ENCODE results near the gene IL1RL2. TPM values are rescaled to one million over a fixed set of nuclear protein-coding genes. Genes with fewer than 3 reads are reported as not detected.

Gene IL1RL2
- total and polyA plus RNA-seq, 2 of the 8 experiments (the other 6 are each of a cell fraction or from before 2014, with no cell fraction given): not detected

DNA sequence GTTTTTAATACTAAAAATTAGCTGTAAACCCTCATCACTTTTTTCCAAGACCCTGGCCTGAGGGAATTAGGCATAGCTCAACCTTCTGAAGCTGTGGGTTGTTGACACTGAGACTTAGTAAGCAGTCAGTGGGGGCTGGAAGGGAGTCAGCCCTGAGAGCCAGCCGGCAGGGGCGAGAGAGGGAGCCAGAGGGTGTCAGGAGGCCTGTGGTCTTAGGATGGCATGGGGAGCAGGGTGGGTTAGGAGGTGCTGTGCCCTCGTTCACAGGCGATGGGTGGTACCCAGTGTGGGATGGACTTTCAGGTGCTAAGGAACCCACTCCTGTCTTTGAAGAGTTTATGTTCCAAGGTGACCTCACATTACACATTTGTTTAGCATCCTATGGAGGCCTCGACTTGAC, 49.3 kb downstream of the IL1RL2 start:
- CTCF ChIA-PET (ENCODE audit: partially characterized antibody): interaction anchor here (0.7 to 2.4 kb wide), 15 partner anchors 15 to 357 kb away, joined by 3 to 16 read pairs (median 3); no protein-coding TSS in a partner anchor

More for the DNA sequence above, 49.3 kb downstream of the IL1RL2 start:
- Histone ChIP-seq H4K5ac (ENCODE audit: insufficient read length, low read depth, low read length) (no peak overlapping the region), H4K91ac (replicated peaks; ENCODE audit: insufficient read length, low read length) (no peak overlapping the region), H3K79me2 (ENCODE audit: control insufficient read depth in 1 of 2, insufficient read depth in 2 of 2, low read length in 2 of 2) (no peaks in the 10 kb centered on the region), H3K9me3 (ENCODE audit: insufficient read depth in 2 of 2, low read depth in 1 of 2, low read length in 1 of 2) (no peaks in the 10 kb centered on the region), H2BK12ac (ENCODE audit: low read depth, low read length) (no peak overlapping the region), H3K9ac (replicated peaks in 1 of 4; ENCODE audit: extremely low read depth in 1 of 4, low read depth in 3 of 4, low read length in 3 of 4) (no peak overlapping the region), H2AK5ac (ENCODE audit: low read depth, low read length) (no peak overlapping the region), H4K20me1 (replicated peaks in 1 of 2; ENCODE audit: control insufficient read depth in 1 of 2, insufficient read depth in 2 of 2, low read length in 2 of 2) (no peaks in the 10 kb centered on the region), H3K27me3 (replicated peaks in 1 of 4; ENCODE audit: control insufficient read depth in 3 of 4, extremely low read depth in 1 of 4, insufficient read depth in 3 of 4, low read length in 3 of 4) (no peaks in the 10 kb centered on the region), H3K23me2 (ENCODE audit: low read depth, low read length) (no peaks in the 10 kb centered on the region), H3K27ac (ENCODE audit: low read depth, low read length) (no peak overlapping the region), H3K4me3 (ENCODE audit: extremely low read depth in 1 of 4, insufficient read depth in 2 of 4, low read depth in 3 of 4, low read length in 4 of 4) (no peak overlapping the region), H2BK120ac (replicated peaks; ENCODE audit: low read depth, low read length) (no peak overlapping the region), H2BK5ac (ENCODE audit: low read depth, low read length) (no peak overlapping the region), H3K36me3 (ENCODE audit: control insufficient read depth in 2 of 4, insufficient read depth in 4 of 4, low read length in 3 of 4) (no peaks in the 10 kb centered on the region), H2BK20ac (ENCODE audit: low read length) (no peak overlapping the region), H4K8ac (ENCODE audit: extremely low read depth, insufficient read depth, low read length) (no peak overlapping the region), H3K4me1 (replicated peaks in 1 of 4; ENCODE audit: control insufficient read depth in 3 of 4, insufficient read depth in 4 of 4, low read length in 3 of 4) (no peaks in the 10 kb centered on the region), H3K79me1 (ENCODE audit: low read depth, low read length) (no peaks in the 10 kb centered on the region), H2BK15ac (ENCODE audit: low read length) (no peak overlapping the region), H2AFZ (ENCODE audit: low read length) (no peak overlapping the region), H3K18ac (ENCODE audit: extremely low read depth, low read length) (no peak overlapping the region), H3K4ac (replicated peaks; ENCODE audit: insufficient read length, low read depth, low read length) (no peak overlapping the region), H3K23ac (ENCODE audit: insufficient read length) (no peak overlapping the region), H3K56ac (replicated peaks; ENCODE audit: insufficient read length, low read depth, low read length) (no peak overlapping the region), H3K14ac (ENCODE audit: insufficient read length) (no peak overlapping the region), H3K4me2 (ENCODE audit: insufficient read depth in 1 of 2, low read depth in 2 of 2, low read length in 2 of 2) (no peak overlapping the region)
- FAIRE-seq (no peak), DNase-seq (ENCODE audit: low read depth in 1 of 2, low spot score in 2 of 2) (no peak)
- WGBS, 2 experiments (ENCODE audit: extremely low coverage in 1 of 2, insufficient coverage in 1 of 2, insufficient read length in 1 of 2, insufficient replicate concordance in 2 of 2, low coverage in 1 of 2, low lambda C conversion rate in 2 of 2, missing lambda C conversion rate in 1 of 2): 85% methylated on average over 5 of the region's 5 CpGs; no CpG with 5 or more reads in 1 of the 2 experiments
- POLR2A ChIA-PET (ENCODE audit: partially characterized antibody): no interaction called here
- no peak for TF ChIP-seq SRF (IDR thresholded peaks at IDR 0.05; ENCODE audit: low read depth, low read length)
